Fibroblast of villous mesenchyme (primary cell): ENCODE data around the gene PRR16. TPM values are rescaled to one million over a fixed set of nuclear protein-coding genes. Genes with fewer than 3 reads are reported as not detected.

Experiments
- DNase-seq: peaks from one replicate; pipeline ENCODE4 v3.0.0-alpha.2; 2010; ENCODE audit warnings: low read depth
- H3K4me3 ChIP-seq: 2 replicates; pipeline ENCODE4 v1.5.1; 2011; ENCODE audit warnings: low read depth, mild to moderate bottlenecking, low read length
- CTCF ChIP-seq: IDR thresholded peaks from 2 replicates; pipeline ENCODE4 v1.5.1; 2012; ENCODE audit warnings: low read depth, mild to moderate bottlenecking, low read length; ENCODE audit not compliant: insufficient read depth
- total RNA-seq: library from RNA; depleted of rRNA; stranded (reverse); fragments of >200 nt; gene quantifications from 2 replicates; pipeline ENCODE4 v1.2.3, GENCODE V29; 2012

The PRR16 gene
- total RNA-seq, 1 donor: 22.0 TPM

DNA sequence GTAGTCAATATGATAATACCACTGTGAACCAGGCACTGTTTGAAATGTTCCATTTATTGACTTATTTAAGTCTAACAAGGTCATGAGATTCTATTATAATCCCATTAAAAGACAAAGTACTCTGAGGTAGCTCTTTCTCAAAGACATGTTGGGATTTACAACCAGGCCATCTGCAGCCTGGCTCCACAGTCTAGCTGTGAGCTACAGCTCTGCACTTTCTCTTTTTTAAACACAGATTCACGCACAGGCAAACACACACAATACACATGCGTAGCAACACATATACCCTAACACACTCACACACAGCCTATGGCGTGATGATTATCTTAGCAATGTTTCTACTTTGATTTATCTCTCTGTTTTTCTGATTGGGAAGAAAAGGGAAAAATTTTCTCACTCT is 174.3 kb downstream of the PRR16 start:
- no peak for TF ChIP-seq CTCF
- DNase-seq: no peak
- H3K4me3 ChIP-seq: no peak overlapping the region

DNA sequence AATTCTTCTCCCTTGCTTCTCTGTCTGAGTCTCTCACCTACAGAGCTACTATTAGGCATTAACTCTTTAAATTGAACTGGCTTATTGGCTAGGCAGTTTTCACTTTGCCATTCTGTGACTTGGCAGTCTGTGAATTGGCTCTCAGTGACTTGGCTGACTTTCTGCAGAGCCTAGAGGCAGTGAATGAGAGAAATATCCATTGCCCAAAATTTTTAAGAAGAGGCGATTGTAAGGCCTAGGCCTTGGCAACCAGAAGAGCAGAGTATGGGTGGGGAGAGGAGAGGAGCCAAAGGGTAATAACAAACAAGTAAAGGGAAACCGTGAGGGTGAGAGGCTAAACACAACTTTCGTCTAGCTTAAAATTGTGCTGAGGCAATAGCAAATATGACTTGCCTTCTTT is 176.7 kb downstream of the PRR16 start:
- no peak overlapping the region for H3K4me3 ChIP-seq
- DNase-seq: no peak
- TF ChIP-seq CTCF: no peak

DNA sequence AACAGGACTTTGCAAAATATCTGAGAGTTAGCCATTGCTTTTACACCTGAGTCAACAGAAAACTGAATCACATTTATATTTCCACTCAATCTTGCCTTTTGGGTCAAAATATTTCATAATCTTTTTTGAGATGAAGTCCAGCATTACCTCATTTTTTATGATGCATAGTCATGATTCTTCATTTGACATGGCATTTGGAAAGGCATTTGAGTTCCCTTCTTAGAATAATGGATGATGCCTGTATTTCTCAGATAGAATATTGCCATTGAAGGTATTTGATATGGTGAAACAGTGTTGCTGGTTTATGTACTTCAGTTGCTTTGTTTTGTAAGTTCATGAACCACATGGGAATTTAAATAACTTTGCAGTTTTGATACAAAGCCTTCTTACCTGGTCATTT is 180.4 kb downstream of the PRR16 start:
- H3K4me3 ChIP-seq: no peak overlapping the region
- DNase-seq: no peak
- no peak for TF ChIP-seq CTCF

DNA sequence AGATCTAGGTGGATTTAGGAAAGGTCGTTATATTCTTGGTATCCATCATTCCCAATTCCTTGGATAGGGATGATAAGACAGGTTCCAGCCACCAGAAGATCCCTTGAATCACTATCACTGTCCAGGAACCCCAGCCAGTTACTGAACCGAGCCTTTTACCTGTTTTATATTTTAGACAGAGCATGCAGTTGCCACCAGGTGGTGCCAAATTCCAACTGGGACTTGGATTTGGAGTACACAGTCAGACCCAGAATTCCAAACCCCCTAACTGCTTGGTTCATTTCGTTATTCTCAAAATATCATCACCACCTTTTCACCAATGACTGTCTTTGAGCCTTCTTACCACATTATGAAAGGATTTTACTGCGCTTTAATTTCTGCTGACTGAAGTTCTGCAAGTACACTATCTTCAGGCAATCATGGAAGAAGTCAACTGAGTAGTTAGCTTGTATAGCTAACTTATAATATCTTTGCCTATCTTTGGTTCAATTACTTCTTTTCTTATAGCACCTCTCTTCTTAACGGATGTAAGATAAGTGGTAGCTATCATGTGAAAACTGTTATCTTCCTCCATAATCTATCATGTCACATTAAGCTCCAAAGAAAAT is 191.8 kb downstream of the PRR16 start:
- peak; percentile 63 for TF ChIP-seq CTCF
- no peak overlapping the region for H3K4me3 ChIP-seq
- peak; percentile 32 for DNase-seq

GRCh38 chr5:120657104-120657503 is 193.0 kb downstream of the PRR16 start:
- no peak for TF ChIP-seq CTCF
- H3K4me3 ChIP-seq: no peak overlapping the region
- DNase-seq: peak; percentile 10

DNA sequence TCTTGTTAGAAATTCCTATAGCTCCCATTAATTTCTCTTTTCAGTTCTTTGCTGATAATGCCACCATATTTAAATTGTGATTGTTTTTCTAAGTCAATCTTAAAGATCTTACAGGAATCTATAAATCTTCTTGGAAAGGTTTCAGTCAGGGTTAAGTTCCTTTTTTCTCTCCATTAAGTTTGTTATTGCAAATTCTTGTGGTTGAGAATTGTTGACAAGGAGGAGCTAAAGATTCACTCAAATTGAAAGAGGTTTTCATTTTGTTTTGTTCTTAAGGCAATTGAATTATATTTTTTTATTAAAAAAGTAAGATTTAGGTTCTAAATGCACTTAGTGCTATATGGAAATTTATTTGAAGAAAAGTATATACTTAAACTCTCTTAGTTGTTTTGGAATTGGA is 213.4 kb downstream of the PRR16 start:
- H3K4me3 ChIP-seq: no peak overlapping the region
- DNase-seq: peak; percentile 21
- no peak for TF ChIP-seq CTCF

- DNase-seq: peak; percentile 20
- H3K4me3 ChIP-seq: no peak overlapping the region
- TF ChIP-seq CTCF: no peak
Measured at GRCh38 chr5:120678279-120678678, 214.2 kb downstream of the PRR16 start.
